GM12801 (cell line): Measurements from ENCODE around the gene ALG2.

Experiments
- CTCF ChIP-seq: IDR thresholded peaks from one replicate; pipeline ENCODE4 v1.5.1; 2011; ENCODE audit warnings: control low read depth; ENCODE audit not compliant: insufficient read length; ENCODE audit errors: extremely low read depth

The ALG2 gene

GRCh38 chr9:99262949-99263418, 41.2 kb upstream of the ALG2 start:
- TF ChIP-seq CTCF = no peak

- no peak for TF ChIP-seq CTCF
Measured at GRCh38 chr9:99261923-99262322, 40.2 kb upstream of the ALG2 start.

GRCh38 chr9:99259231-99259918, 37.6 kb upstream of the ALG2 start:
- no peak for TF ChIP-seq CTCF

GRCh38 chr9:99257723-99258389, 36.1 kb upstream of the ALG2 start:
- TF ChIP-seq CTCF = no peak

- TF ChIP-seq CTCF = no peak
Measured at GRCh38 chr9:99255651-99256050, 33.9 kb upstream of the ALG2 start.

- no peak for TF ChIP-seq CTCF
Measured at GRCh38 chr9:99253772-99254431, 32.2 kb upstream of the ALG2 start.

GRCh38 chr9:99253134-99253533, 31.4 kb upstream of the ALG2 start:
- TF ChIP-seq CTCF = no peak
